NOMO-1 treated with dmso at 0.1 percent for 144 hours (cell line): Measurements from ENCODE around the gene ZNF831.

ENCODE experiments used
- DNase-seq: peaks from one replicate; lab custom pipeline; 2025; ENCODE audit not compliant: unreplicated experiment; lab: John Stamatoyannopoulos, UW

The ZNF831 gene

GRCh38 chr20:59178983-59179595 is 15.5 kb downstream of the ZNF831 start:
- DNase-seq: no peak

GRCh38 chr20:59179988-59180387 is 16.4 kb downstream of the ZNF831 start:
- no peak for DNase-seq

GRCh38 chr20:59181936-59182335 is 18.3 kb downstream of the ZNF831 start:
- DNase-seq: no peak

- DNase-seq: no peak
Observed at GRCh38 chr20:59182401-59183044, 18.9 kb downstream of the ZNF831 start.

GRCh38 chr20:59183751-59184150 is 20.1 kb downstream of the ZNF831 start:
- DNase-seq: no peak

- no peak for DNase-seq
Observed at GRCh38 chr20:59184880-59185447, 21.3 kb downstream of the ZNF831 start.

- DNase-seq: no peak
Observed at GRCh38 chr20:59185809-59186208, 22.2 kb downstream of the ZNF831 start.

GRCh38 chr20:59190466-59190865 is 26.8 kb downstream of the ZNF831 start:
- no peak for DNase-seq

- no peak for DNase-seq
Observed at GRCh38 chr20:59191036-59191755, 27.6 kb downstream of the ZNF831 start.

GRCh38 chr20:59191756-59192532 is 28.3 kb downstream of the ZNF831 start:
- no peak for DNase-seq

- DNase-seq: no peak
Observed at GRCh38 chr20:59192533-59192896, 28.9 kb downstream of the ZNF831 start.

GRCh38 chr20:59193325-59193724 is 29.7 kb downstream of the ZNF831 start:
- DNase-seq: no peak

- DNase-seq: no peak
Observed at GRCh38 chr20:59194023-59194935, 30.7 kb downstream of the ZNF831 start.

GRCh38 chr20:59195316-59195993 is 31.8 kb downstream of the ZNF831 start:
- DNase-seq: no peak

- no peak for DNase-seq
Observed at GRCh38 chr20:59204165-59204894, 40.7 kb downstream of the ZNF831 start.

- no peak for DNase-seq
Observed at GRCh38 chr20:59205044-59205443, 41.4 kb downstream of the ZNF831 start.

- DNase-seq: no peak
Observed at GRCh38 chr20:59207235-59207634, 43.6 kb downstream of the ZNF831 start.

GRCh38 chr20:59207742-59208357 is 44.2 kb downstream of the ZNF831 start:
- DNase-seq: peak; percentile 10

- no peak for DNase-seq
Observed at GRCh38 chr20:59210186-59210585, 46.6 kb downstream of the ZNF831 start.
